Smooth muscle cell (in vitro differentiated cells): Measurements from ENCODE around the gene BSND. TPM values are rescaled to one million over a fixed set of nuclear protein-coding genes. Genes with fewer than 3 reads are reported as not detected.

Experiments used
- DNase-seq: peaks from one replicate; lab custom pipeline; 2025; ENCODE audit not compliant: unreplicated experiment; lab: John Stamatoyannopoulos, UW
- H2AFZ ChIP-seq: fragments of 200-600 bp; sonication (generic); 2 replicates; pipeline ENCODE4 v1.6.0; 2016; ENCODE audit warnings: antibody characterized with exemption, low read depth, mild to moderate bottlenecking
- H3F3A ChIP-seq: fragments of 200-600 bp; sonication (generic); 2 replicates; pipeline ENCODE4 v1.6.0; 2017; ENCODE audit warnings: antibody characterized with exemption, low read depth
- H3K27ac ChIP-seq: fragments of 200-600 bp; sonication (generic); 2 replicates; pipeline ENCODE4 v1.5.1; 2016; ENCODE audit warnings: low read depth, mild to moderate bottlenecking
- H3K27me3 ChIP-seq: fragments of 200-600 bp; sonication (generic); 2 replicates; pipeline ENCODE4 v1.6.1; 2016; ENCODE audit warnings: low read depth, mild to moderate bottlenecking
- H3K36me3 ChIP-seq: fragments of 200-600 bp; sonication (generic); 2 replicates; pipeline ENCODE4 v1.5.1; 2016; ENCODE audit warnings: low read depth
- H3K4me1 ChIP-seq: fragments of 200-600 bp; sonication (generic); 2 replicates; pipeline ENCODE4 v1.5.1; 2016; ENCODE audit warnings: low read depth
- H3K4me2 ChIP-seq: fragments of 200-600 bp; sonication (generic); 2 replicates; pipeline ENCODE4 v1.6.0; 2016; ENCODE audit warnings: mild to moderate bottlenecking
- H3K4me3 ChIP-seq: fragments of 200-600 bp; sonication (generic); 2 replicates; pipeline ENCODE4 v1.5.1; 2016; ENCODE audit warnings: mild to moderate bottlenecking
- H3K79me2 ChIP-seq: fragments of 200-600 bp; sonication (generic); 2 replicates; pipeline ENCODE4 v1.6.0; 2016; ENCODE audit warnings: low read depth, mild to moderate bottlenecking
- H3K9ac ChIP-seq: fragments of 200-600 bp; sonication (generic); 2 replicates; pipeline ENCODE4 v1.6.0; 2016; ENCODE audit warnings: low read depth
- H3K9me3 ChIP-seq: fragments of 200-600 bp; sonication (generic); replicated peaks from 2 replicates; pipeline ENCODE4 v1.5.1; 2016; ENCODE audit warnings: low read depth
- H4K20me1 ChIP-seq: fragments of 200-600 bp; sonication (generic); 2 replicates; pipeline ENCODE4 v1.6.0; 2016; ENCODE audit warnings: low read depth
- CTCF ChIP-seq: fragments of 200-600 bp; sonication (generic); IDR thresholded peaks from 2 replicates; pipeline ENCODE4 v1.5.1; 2017; ENCODE audit warnings: borderline replicate concordance, mild to moderate bottlenecking, antibody characterized with exemption; ENCODE audit not compliant: insufficient read depth, poor library complexity, severe bottlenecking
- WGBS: methylation state at CpG from one replicate; pipeline ENCODE4 v1.1.7; 2016; ENCODE audit warnings: low lambda C conversion rate; 5-methylcytosine and 5-hydroxymethylcytosine counted together
- polyA plus RNA-seq: library from polyadenylated mRNA; unstranded; fragments of >200 nt; fragmentation: Nextera tagmentation; extraction: Ambion mirVana; gene quantifications from 2 replicates; pipeline ENCODE4 v1.2.1, GENCODE V29; 2016
- total RNA-seq: library from RNA; depleted of rRNA; stranded (reverse); fragments of >200 nt; gene quantifications from 2 replicates; pipeline ENCODE4 v1.2.3, GENCODE V29; 2014

Gene BSND
- total and polyA plus RNA-seq, 2 experiments from 2014 or later: not detected

- Histone ChIP-seq H3K27ac (no peak overlapping the region), H2AFZ (no peak overlapping the region), H4K20me1 (no peaks in the 10 kb centered on the region), H3K27me3 (peaks cover 41% of the 10 kb centered on the region), H3K4me3 (no peak overlapping the region), H3F3A (no peaks in the 10 kb centered on the region), H3K4me2 (no peak overlapping the region), H3K36me3 (no peaks in the 10 kb centered on the region), H3K4me1 (no peaks in the 10 kb centered on the region), H3K79me2 (no peaks in the 10 kb centered on the region), H3K9ac (no peak overlapping the region), H3K9me3 (no peaks in the 10 kb centered on the region)
- TF ChIP-seq CTCF: no peak
- no peak for DNase-seq
- 74% methylated on average over 8 of the region's 8 CpGs for WGBS
Observed at GRCh38 chr1:55000110-55001085, 1.7 kb downstream of the BSND start.

- Histone ChIP-seq H3K4me1 (no peaks in the 10 kb centered on the region), H3F3A (no peaks in the 10 kb centered on the region), H3K4me2 (no peak overlapping the region), H3K27ac (no peak overlapping the region), H3K27me3 (peaks cover 33% of the 10 kb centered on the region), H3K79me2 (no peaks in the 10 kb centered on the region), H3K36me3 (no peaks in the 10 kb centered on the region), H4K20me1 (no peaks in the 10 kb centered on the region), H3K9me3 (no peaks in the 10 kb centered on the region), H3K4me3 (no peak overlapping the region), H3K9ac (no peak overlapping the region), H2AFZ (no peak overlapping the region)
- 94% methylated on average over 4 of the region's 4 CpGs for WGBS
- DNase-seq: no peak
- TF ChIP-seq CTCF: no peak
Observed at GRCh38 chr1:55001311-55001710, 2.6 kb downstream of the BSND start.

DNA sequence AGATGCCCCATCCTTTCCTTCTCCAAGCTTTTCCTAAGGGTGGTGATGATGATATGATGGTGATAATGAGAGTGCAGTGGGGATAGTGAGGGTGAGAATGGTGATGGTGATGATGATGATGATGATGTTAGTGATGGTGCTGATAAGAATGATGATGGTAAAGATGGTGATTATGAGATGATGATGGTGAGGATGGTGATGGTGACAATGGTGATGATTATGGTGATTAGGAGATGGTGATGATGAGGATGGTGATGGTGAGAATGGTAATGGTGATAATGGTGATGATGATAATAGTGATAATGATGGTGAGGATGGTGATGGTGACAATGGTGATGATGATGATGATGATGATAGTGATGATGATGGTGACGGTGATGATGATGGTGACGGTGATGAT is 4.0 kb downstream of the BSND start:
- H3F3A ChIP-seq: no peaks in the 10 kb centered on the region
- no peak for DNase-seq
- H3K79me2 ChIP-seq: no peaks in the 10 kb centered on the region
- no peak overlapping the region for H3K27ac ChIP-seq
- H3K4me2 ChIP-seq: no peak overlapping the region
- no peaks in the 10 kb centered on the region for H3K4me1 ChIP-seq
- no peaks in the 10 kb centered on the region for H4K20me1 ChIP-seq
- H3K9ac ChIP-seq: no peak overlapping the region
- H3K9me3 ChIP-seq: no peaks in the 10 kb centered on the region
- H2AFZ ChIP-seq: no peak overlapping the region
- peaks cover 20% of the 10 kb centered on the region for H3K27me3 ChIP-seq
- no peak overlapping the region for H3K4me3 ChIP-seq
- no peaks in the 10 kb centered on the region for H3K36me3 ChIP-seq
- no peak for TF ChIP-seq CTCF
- 47% methylated on average over 2 of the region's 2 CpGs for WGBS
